CD4-positive, alpha-beta T cell treated with Interleukin-4 for 4 hours (primary cell): ENCODE results near the gene GAREM1.
"Not testable (repeated sequence)": the region's sequence is repeated elsewhere in the genome, so short reads cannot be mapped to it uniquely, and the experiment has no call there.

Source experiments
- DNase-seq: peaks from one replicate; pipeline ENCODE4 v3.0.0-alpha.2; 2020

The GAREM1 gene

DNA sequence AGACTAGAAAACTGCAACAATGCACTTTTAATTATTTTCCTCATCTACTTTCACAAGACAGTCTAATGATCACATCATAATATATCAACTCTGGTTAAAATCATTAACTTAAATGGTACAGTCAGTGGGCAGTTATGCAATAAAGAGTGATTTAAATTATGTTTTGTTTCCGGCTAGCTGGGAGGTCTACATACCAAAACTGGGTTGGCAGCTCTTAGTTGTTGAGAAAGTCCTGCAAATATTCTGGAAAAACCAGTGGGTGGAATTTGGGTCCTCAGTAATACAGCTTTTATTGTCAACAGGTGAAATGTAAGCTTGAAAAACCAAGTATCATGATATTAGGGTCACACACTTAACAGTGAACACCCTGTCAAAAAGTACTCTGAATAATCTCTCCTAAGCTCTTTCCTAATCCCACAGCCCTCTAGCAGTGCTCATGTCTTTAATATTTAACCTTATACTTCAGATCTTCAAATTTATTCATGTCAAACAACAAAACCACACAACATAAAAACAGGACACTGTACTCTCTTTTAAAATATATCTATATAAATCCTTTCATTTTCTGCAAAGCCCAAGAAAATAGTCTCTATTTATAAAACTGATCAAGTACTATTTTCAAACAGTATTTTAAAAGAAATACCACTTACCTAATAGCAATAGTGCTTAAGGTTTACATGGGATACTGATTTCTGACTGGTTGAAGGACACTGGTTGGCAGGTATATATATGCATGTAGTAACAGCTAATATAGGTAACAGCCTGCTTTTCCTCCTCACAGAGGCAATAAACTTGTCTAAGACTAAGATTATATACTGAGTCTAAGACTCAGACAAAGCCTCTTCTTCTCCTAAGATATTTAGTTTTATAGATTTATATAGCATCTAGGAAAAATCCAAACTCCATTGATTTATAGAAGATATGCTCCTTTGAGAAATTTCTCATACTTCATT is 103.8 kb downstream of the GAREM1 start:
- no peak for DNase-seq

DNA sequence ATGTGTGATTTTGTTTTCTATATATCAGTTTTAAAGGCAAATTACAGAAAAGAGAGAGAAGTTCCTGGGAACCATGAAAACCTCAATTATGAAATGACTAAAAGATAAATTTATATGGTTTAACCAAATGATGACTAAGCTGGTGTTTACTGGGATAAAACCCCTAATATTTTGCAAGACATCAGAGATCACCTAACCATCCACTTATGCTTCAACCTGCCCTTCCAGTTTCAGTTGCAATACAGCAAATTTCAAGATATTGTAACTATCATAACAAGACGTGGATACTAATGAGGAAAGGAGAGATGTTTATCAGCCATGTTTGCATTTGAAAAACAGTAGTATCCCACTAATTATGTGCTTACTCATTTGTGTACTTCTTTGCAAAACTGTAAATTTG is 108.2 kb downstream of the GAREM1 start:
- no peak for DNase-seq

GRCh38 chr18:32360682-32361345 is 109.9 kb downstream of the GAREM1 start:
- no peak for DNase-seq

- DNase-seq, result no peak
Measured at GRCh38 chr18:32358529-32358928, 112.2 kb downstream of the GAREM1 start.

GRCh38 chr18:32358075-32358474 is 112.6 kb downstream of the GAREM1 start:
- DNase-seq, result no peak

- no peak for DNase-seq
Measured at GRCh38 chr18:32355896-32356295, 114.8 kb downstream of the GAREM1 start.

GRCh38 chr18:32354518-32354917 is 116.2 kb downstream of the GAREM1 start:
- no peak for DNase-seq

GRCh38 chr18:32353257-32353656 is 117.4 kb downstream of the GAREM1 start:
- no peak for DNase-seq

GRCh38 chr18:32351032-32351431 is 119.7 kb downstream of the GAREM1 start:
- DNase-seq, result no peak

- DNase-seq, result no peak
Measured at GRCh38 chr18:32349728-32350395, 120.8 kb downstream of the GAREM1 start.

GRCh38 chr18:32346671-32347070 is 124.0 kb downstream of the GAREM1 start:
- DNase-seq, result no peak

DNA sequence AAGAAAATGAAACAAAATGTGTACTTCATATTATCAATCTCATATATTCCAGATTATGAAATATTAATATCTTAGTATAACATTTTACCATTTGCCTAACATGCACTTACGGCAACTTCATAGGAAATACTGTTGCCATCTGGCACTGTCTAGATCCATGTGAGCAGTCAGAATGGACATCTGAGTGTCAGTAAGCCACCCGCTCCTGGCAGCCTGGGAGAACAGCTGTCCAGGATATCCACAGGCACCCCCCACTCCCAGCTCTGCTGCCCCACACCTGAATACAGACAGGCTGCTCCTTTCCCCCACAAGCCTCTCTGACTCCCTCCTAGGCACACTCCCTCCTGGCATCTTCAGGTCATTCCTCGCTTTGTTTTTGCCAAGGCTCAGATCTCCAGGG is 127.0 kb downstream of the GAREM1 start:
- DNase-seq, result no peak

DNA sequence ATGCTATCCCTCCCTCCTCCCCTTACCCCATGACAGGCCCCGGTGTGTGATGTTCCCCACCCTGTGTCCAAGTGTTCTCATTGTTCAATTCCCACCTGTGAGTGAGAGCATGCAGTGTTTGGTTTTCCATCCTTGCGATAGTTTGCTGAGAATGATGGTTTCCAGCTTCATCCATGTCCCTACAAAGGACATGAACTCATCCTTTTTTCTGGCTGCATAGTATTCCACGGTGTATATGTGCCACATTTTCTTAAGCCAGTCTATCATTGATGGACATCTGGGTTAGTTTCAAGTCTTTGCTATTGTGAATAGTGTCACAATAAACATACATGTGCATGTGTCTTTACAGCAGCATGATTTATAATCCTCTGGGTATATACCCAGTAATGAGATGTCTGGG is 129.6 kb downstream of the GAREM1 start:
- not testable (repeated sequence) for DNase-seq

DNA sequence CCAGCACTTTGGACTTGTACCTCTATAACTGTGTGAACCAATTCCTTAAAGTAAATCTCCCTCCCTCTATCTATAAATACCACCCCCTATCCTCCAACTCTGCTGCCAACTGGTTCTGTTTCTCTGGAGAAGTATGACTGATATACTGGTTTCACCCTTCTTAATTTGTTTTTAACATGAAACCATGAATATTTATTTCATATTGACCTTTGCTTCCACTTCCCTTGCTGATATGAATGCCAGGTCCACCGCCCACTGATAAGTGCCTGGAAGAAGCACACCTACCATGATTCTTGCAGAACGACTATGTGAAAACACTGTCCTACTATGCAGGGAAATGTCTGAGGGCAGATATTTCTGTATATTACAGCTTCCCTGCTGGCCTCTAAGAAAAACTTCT is 131.6 kb downstream of the GAREM1 start:
- no peak for DNase-seq

GRCh38 chr18:32337821-32338220 is 132.9 kb downstream of the GAREM1 start:
- DNase-seq, result no peak

DNA sequence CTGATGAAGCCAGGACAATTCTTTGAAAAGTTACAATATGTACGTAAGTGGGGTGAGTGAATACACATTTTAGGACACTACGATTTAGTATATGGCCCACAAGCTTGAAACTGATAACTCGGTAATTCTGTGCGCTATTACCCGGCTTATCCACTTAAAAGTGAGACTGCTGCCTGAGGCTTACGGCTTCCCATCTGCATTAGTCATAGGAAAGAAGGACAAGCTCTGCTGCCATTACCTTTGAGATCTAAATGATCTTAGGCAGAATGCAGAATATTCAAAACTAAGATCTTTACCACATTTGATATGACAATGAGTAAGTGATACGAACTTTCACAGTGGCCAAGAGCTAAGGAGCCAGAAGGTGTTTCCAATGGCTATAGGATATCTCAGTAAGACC is 133.3 kb downstream of the GAREM1 start:
- no peak for DNase-seq

DNA sequence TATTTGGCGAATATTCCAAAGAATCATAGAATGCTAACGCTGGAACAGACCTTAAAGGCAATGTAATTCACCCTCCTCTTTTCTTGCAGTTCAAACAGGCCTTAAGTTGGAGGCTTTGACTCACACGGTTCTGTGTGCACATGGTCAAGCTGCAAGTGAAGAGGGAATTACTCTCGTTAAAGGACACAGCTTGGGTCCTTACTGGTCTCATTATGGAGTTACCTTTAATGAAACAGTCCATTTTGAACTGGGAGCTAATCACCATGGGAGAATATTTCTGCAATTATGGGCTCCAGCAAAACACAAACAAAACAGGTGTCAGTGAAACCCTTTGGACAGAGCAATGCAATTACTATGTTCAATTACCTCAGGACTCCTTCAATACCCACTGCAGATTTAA is 135.5 kb downstream of the GAREM1 start:
- no peak for DNase-seq

DNA sequence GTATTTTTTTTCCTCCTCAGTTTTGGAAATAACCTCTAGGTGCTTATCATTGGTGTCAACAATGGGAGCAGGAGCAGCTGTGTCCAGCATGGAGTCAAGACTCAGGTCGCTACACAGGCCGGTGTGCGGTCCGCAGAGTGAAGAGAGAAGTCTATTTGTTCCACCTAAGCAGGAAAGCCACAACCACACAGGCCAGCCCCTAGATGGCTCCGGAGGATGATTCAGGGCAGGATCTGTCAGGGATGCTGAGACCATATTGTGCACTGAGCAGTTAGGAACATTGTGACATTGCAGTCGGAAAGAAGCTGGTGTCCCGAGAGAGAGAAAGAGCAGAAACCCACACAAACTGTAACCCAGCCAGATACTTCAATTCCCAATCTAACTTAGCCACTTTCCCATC is 136.9 kb downstream of the GAREM1 start:
- no peak for DNase-seq

- DNase-seq, result no peak
Measured at GRCh38 chr18:32332708-32333107, 138.0 kb downstream of the GAREM1 start.

DNA sequence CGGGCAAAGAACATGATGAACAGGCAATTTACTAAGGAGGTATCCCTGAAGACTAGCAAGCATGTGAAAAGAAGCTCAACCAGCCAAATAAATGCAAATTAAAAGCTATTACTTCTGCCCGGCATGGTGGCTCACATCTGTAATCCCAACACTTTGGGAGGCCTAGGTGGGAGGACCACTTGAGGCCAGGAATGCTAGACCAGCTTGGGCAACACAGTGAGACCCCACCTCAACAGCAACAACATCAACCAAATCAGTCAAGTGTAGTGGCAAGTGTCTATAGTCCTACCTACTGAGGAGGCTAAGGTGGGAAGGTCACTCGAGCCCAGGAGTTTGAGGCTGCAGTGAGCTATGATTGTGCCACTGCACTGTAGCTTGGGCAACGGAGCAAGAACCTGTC is 141.7 kb downstream of the GAREM1 start:
- no peak for DNase-seq

GRCh38 chr18:32328379-32328778 is 142.3 kb downstream of the GAREM1 start:
- no peak for DNase-seq

- DNase-seq, result no peak
Measured at GRCh38 chr18:32326450-32327308, 144.0 kb downstream of the GAREM1 start.

- no peak for DNase-seq
Measured at GRCh38 chr18:32324181-32324580, 146.5 kb downstream of the GAREM1 start.
